Daoy (cell line): ENCODE data around the gene EIF4G3. TPM values are rescaled to one million over a fixed set of nuclear protein-coding genes. Genes with fewer than 3 reads are reported as not detected.

Source experiments
- total RNA-seq: library from RNA; depleted of rRNA; stranded (reverse); fragments of >200 nt; shearing (Covaris generic); gene quantifications from 2 replicates; pipeline ENCODE4 v1.2.3, GENCODE V29; 2014; rRNA removed

The EIF4G3 gene
- total RNA-seq, 1 experiment from 2014 or later = 33.9 TPM

Other genes with a start within 250 kb of the EIF4G3 start
- gene ECE1, start 113.6 kb upstream of the EIF4G3 start, total RNA-seq = 59.8 and 69.8 TPM in 2 replicates